Karpas-422 (cell line): Measurements from ENCODE around the gene KCNJ10. TPM values are rescaled to one million over a fixed set of nuclear protein-coding genes. Genes with fewer than 3 reads are reported as not detected.
"Not testable (repeated sequence)": the region's sequence is repeated elsewhere in the genome, so short reads cannot be mapped to it uniquely, and the experiment has no call there.

Source experiments
- DNase-seq: peaks from one replicate; pipeline ENCODE4 v3.0.0-alpha.2; 2015
- H2AFZ ChIP-seq: fragments of 200-600 bp; sonication (generic); 2 replicates; pipeline ENCODE4 v1.6.1; 2014; ENCODE audit warnings: antibody characterized with exemption, low read length, mixed read lengths
- H3K27ac ChIP-seq: fragments of 200-600 bp; sonication (generic); 2 replicates; pipeline ENCODE4 v1.5.1; 2014; ENCODE audit warnings: mild to moderate bottlenecking, low read length, moderate library complexity
- H3K27me3 ChIP-seq: fragments of 200-600 bp; sonication (generic); 2 replicates; pipeline ENCODE4 v1.6.1; 2014; ENCODE audit warnings: low read length, mixed read lengths
- H3K36me3 ChIP-seq: fragments of 200-600 bp; sonication (generic); 2 replicates; pipeline ENCODE4 v1.6.1; 2014; ENCODE audit warnings: low read length, mixed read lengths; ENCODE audit not compliant: insufficient read depth
- H3K4me1 ChIP-seq: fragments of 200-600 bp; sonication (generic); 2 replicates; pipeline ENCODE4 v1.6.1; 2014; ENCODE audit warnings: mild to moderate bottlenecking, low read length, mixed read lengths
- H3K4me2 ChIP-seq: fragments of 200-600 bp; sonication (generic); 2 replicates; pipeline ENCODE4 v1.6.1; 2014; ENCODE audit warnings: low read length, low read depth, mild to moderate bottlenecking; ENCODE audit not compliant: poor library complexity, severe bottlenecking
- H3K4me3 ChIP-seq: fragments of 200-600 bp; sonication (generic); 2 replicates; pipeline ENCODE4 v1.5.1; 2014; ENCODE audit warnings: mild to moderate bottlenecking, antibody characterized with exemption, low read length, mixed read lengths
- H3K79me2 ChIP-seq: fragments of 200-600 bp; sonication (generic); 2 replicates; pipeline ENCODE4 v1.6.1; 2014; ENCODE audit warnings: mild to moderate bottlenecking, low read length, mixed read lengths
- H3K9ac ChIP-seq: fragments of 200-600 bp; sonication (generic); 2 replicates; pipeline ENCODE4 v1.6.0; 2014; ENCODE audit warnings: low read length
- H3K9me2 ChIP-seq: fragments of 200-600 bp; sonication (generic), shearing (Covaris generic); replicated peaks from 2 replicates; pipeline ENCODE4 v1.6.0; 2014; ENCODE audit warnings: mild to moderate bottlenecking, low read length, moderate library complexity; ENCODE audit not compliant: insufficient read depth
- H3K9me3 ChIP-seq: fragments of 300-700, 200-600 bp; sonication (generic); 2 replicates; pipeline ENCODE4 v1.6.1; 2014; ENCODE audit warnings: low read length, mixed read lengths
- H4K20me1 ChIP-seq: fragments of 200-600 bp; sonication (generic); 2 replicates; pipeline ENCODE4 v1.6.1; 2014; ENCODE audit warnings: mild to moderate bottlenecking, antibody characterized with exemption, low read length, low read depth; ENCODE audit not compliant: insufficient read depth
- total RNA-seq: library from RNA; depleted of rRNA; stranded (reverse); fragments of >200 nt; shearing (Covaris generic); gene quantifications from 2 replicates; pipeline ENCODE4 v1.2.3, GENCODE V29; 2014; ENCODE audit warnings: low replicate concordance

KCNJ10 gene
- total RNA-seq, 1 experiment from 2014 or later, result not detected

- no peaks in the 10 kb centered on the region for H3K9me3 ChIP-seq
- H3K9ac ChIP-seq, result no peak overlapping the region
- no peaks in the 10 kb centered on the region for H3K4me1 ChIP-seq
- no peak overlapping the region for H2AFZ ChIP-seq
- no peak overlapping the region for H3K4me2 ChIP-seq
- no peaks in the 10 kb centered on the region for H3K9me2 ChIP-seq
- H4K20me1 ChIP-seq, result no peaks in the 10 kb centered on the region
- H3K79me2 ChIP-seq, result no peaks in the 10 kb centered on the region
- H3K27me3 ChIP-seq, result no peaks in the 10 kb centered on the region
- no peaks in the 10 kb centered on the region for H3K36me3 ChIP-seq
- no peak for DNase-seq
- no peak overlapping the region for H3K4me3 ChIP-seq
- no peak overlapping the region for H3K27ac ChIP-seq
Observed at GRCh38 chr1:160113407-160113806, 43.4 kb upstream of the KCNJ10 start.

- no peak overlapping the region for H2AFZ ChIP-seq
- no peak overlapping the region for H3K27ac ChIP-seq
- H3K36me3 ChIP-seq, result no peaks in the 10 kb centered on the region
- H3K4me3 ChIP-seq, result no peak overlapping the region
- H3K4me2 ChIP-seq, result no peak overlapping the region
- no peaks in the 10 kb centered on the region for H3K9me3 ChIP-seq
- no peaks in the 10 kb centered on the region for H3K79me2 ChIP-seq
- no peaks in the 10 kb centered on the region for H4K20me1 ChIP-seq
- no peak overlapping the region for H3K9ac ChIP-seq
- no peaks in the 10 kb centered on the region for H3K27me3 ChIP-seq
- no peaks in the 10 kb centered on the region for H3K4me1 ChIP-seq
- no peak for DNase-seq
- H3K9me2 ChIP-seq, result no peaks in the 10 kb centered on the region
Observed at GRCh38 chr1:160112357-160112756, 42.4 kb upstream of the KCNJ10 start.

GRCh38 chr1:160111462-160111861 lies 41.5 kb upstream of the KCNJ10 start:
- H3K79me2 ChIP-seq, H3K9me3 ChIP-seq, H3K4me2 ChIP-seq, H3K27ac ChIP-seq, H3K27me3 ChIP-seq, H2AFZ ChIP-seq, H3K9ac ChIP-seq, H3K4me3 ChIP-seq, DNase-seq, H3K9me2 ChIP-seq, H4K20me1 ChIP-seq, H3K4me1 ChIP-seq, H3K36me3 ChIP-seq: not testable (repeated sequence)

GRCh38 chr1:160109686-160110085 lies 39.7 kb upstream of the KCNJ10 start:
- H3K4me2 ChIP-seq, result no peak overlapping the region
- no peaks in the 10 kb centered on the region for H4K20me1 ChIP-seq
- H3K4me3 ChIP-seq, result no peak overlapping the region
- no peaks in the 10 kb centered on the region for H3K36me3 ChIP-seq
- H3K79me2 ChIP-seq, result no peaks in the 10 kb centered on the region
- H2AFZ ChIP-seq, result no peak overlapping the region
- no peak overlapping the region for H3K27ac ChIP-seq
- no peak for DNase-seq
- H3K4me1 ChIP-seq, result no peaks in the 10 kb centered on the region
- no peak overlapping the region for H3K9ac ChIP-seq
- no peaks in the 10 kb centered on the region for H3K9me3 ChIP-seq
- H3K9me2 ChIP-seq, result no peaks in the 10 kb centered on the region
- H3K27me3 ChIP-seq, result no peaks in the 10 kb centered on the region

- Histone ChIP-seq H3K79me2 (no peaks in the 10 kb centered on the region), H3K9me3 (no peaks in the 10 kb centered on the region), H2AFZ (no peak overlapping the region; the same call in 1 of the 2 replicates), H3K9ac (no peak overlapping the region), H3K27me3 (no peaks in the 10 kb centered on the region), H3K4me2 (no peak overlapping the region), H3K36me3 (no peaks in the 10 kb centered on the region), H3K4me1 (no peaks in the 10 kb centered on the region), H3K4me3 (no peak overlapping the region), H3K27ac (no peak overlapping the region), H4K20me1 (no peaks in the 10 kb centered on the region), H3K9me2 (no peaks in the 10 kb centered on the region)
- peak; percentile 80 for DNase-seq
Observed at GRCh38 chr1:160108888-160109662, 39.1 kb upstream of the KCNJ10 start.

GRCh38 chr1:160107512-160107911 lies 37.6 kb upstream of the KCNJ10 start:
- H3K9ac ChIP-seq, result no peak overlapping the region
- H3K4me2 ChIP-seq, result no peak overlapping the region
- no peak overlapping the region for H2AFZ ChIP-seq
- no peaks in the 10 kb centered on the region for H4K20me1 ChIP-seq
- DNase-seq, result no peak
- no peaks in the 10 kb centered on the region for H3K27me3 ChIP-seq
- no peak overlapping the region for H3K4me3 ChIP-seq
- H3K36me3 ChIP-seq, result no peaks in the 10 kb centered on the region
- H3K4me1 ChIP-seq, result no peaks in the 10 kb centered on the region
- no peak overlapping the region for H3K27ac ChIP-seq
- H3K9me3 ChIP-seq, result no peaks in the 10 kb centered on the region
- no peaks in the 10 kb centered on the region for H3K9me2 ChIP-seq
- no peaks in the 10 kb centered on the region for H3K79me2 ChIP-seq

GRCh38 chr1:160105155-160105554 lies 35.2 kb upstream of the KCNJ10 start:
- H3K4me2 ChIP-seq, result no peak overlapping the region
- no peak for DNase-seq
- H4K20me1 ChIP-seq, result no peaks in the 10 kb centered on the region
- no peaks in the 10 kb centered on the region for H3K9me3 ChIP-seq
- H3K27me3 ChIP-seq, result no peaks in the 10 kb centered on the region
- no peak overlapping the region for H3K27ac ChIP-seq
- H3K4me1 ChIP-seq, result peaks cover 6% of the 10 kb centered on the region
- H3K4me3 ChIP-seq, result no peak overlapping the region
- H3K9me2 ChIP-seq, result no peaks in the 10 kb centered on the region
- H3K79me2 ChIP-seq, result no peaks in the 10 kb centered on the region
- no peaks in the 10 kb centered on the region for H3K36me3 ChIP-seq
- H3K9ac ChIP-seq, result no peak overlapping the region
- H2AFZ ChIP-seq, result no peak overlapping the region

- H3K9me3 ChIP-seq, result no peaks in the 10 kb centered on the region
- H3K4me2 ChIP-seq, result no peak overlapping the region
- no peak overlapping the region for H2AFZ ChIP-seq
- H3K27ac ChIP-seq, result no peak overlapping the region
- H3K4me1 ChIP-seq, result peaks cover 7% of the 10 kb centered on the region
- H3K9me2 ChIP-seq, result no peaks in the 10 kb centered on the region
- H3K36me3 ChIP-seq, result no peaks in the 10 kb centered on the region
- no peaks in the 10 kb centered on the region for H4K20me1 ChIP-seq
- no peak overlapping the region for H3K4me3 ChIP-seq
- no peak overlapping the region for H3K9ac ChIP-seq
- no peaks in the 10 kb centered on the region for H3K27me3 ChIP-seq
- H3K79me2 ChIP-seq, result no peaks in the 10 kb centered on the region
- DNase-seq, result no peak
Observed at GRCh38 chr1:160104486-160104885, 34.5 kb upstream of the KCNJ10 start.
